Endothelial cell (in vitro differentiated cells): ENCODE data around the gene ITPKC. TPM values are rescaled to one million over a fixed set of nuclear protein-coding genes. Genes with fewer than 3 reads are reported as not detected.

Experiments used
- DNase-seq: peaks from one replicate; pipeline ENCODE4 v3.0.0; 2021; ENCODE audit warnings: low spot score
- H3K27ac Mint-ChIP-seq: one replicate; pipeline ENCODE4 v1.8.0; 2021; ENCODE audit warnings: mixed read lengths, inconsistent platforms; ENCODE audit not compliant: unreplicated experiment
- H3K27me3 Mint-ChIP-seq: one replicate; pipeline ENCODE4 v1.8.0; 2021; ENCODE audit warnings: mild to moderate bottlenecking, moderate library complexity, mixed read lengths, inconsistent platforms; ENCODE audit not compliant: unreplicated experiment
- H3K36me3 Mint-ChIP-seq: one replicate; pipeline ENCODE4 v1.8.0; 2021; ENCODE audit warnings: mild to moderate bottlenecking, low read depth, mixed read lengths, inconsistent platforms; ENCODE audit not compliant: unreplicated experiment
- H3K4me1 Mint-ChIP-seq: one replicate; pipeline ENCODE4 v1.8.0; 2021; ENCODE audit warnings: mild to moderate bottlenecking, mixed read lengths, inconsistent platforms; ENCODE audit not compliant: unreplicated experiment
- H3K4me3 Mint-ChIP-seq: one replicate; pipeline ENCODE4 v1.8.0; 2021; ENCODE audit warnings: mild to moderate bottlenecking, mixed read lengths, inconsistent platforms; ENCODE audit not compliant: unreplicated experiment
- H3K9me3 Mint-ChIP-seq: one replicate; pipeline ENCODE4 v1.8.0; 2021; ENCODE audit warnings: mixed read lengths, inconsistent platforms; ENCODE audit not compliant: unreplicated experiment
- total RNA-seq: library from RNA; stranded (reverse); fragmentation: NEBNext Ultra II Directional; extraction: Animal tissue kit (Norgen Biotek cat#: 25700); gene quantifications from one replicate; pipeline ENCODE4 v1.2.1, GENCODE V29; 2021; ENCODE audit not compliant: unreplicated experiment
- TF ChIP-seq, protein P1 (sequence below): fragments of 200-600 bp; sonication (generic); IDR thresholded peaks from one replicate; pipeline ENCODE4 v1.5.0; 2021; ENCODE audit warnings: antibody characterized with exemption; ENCODE audit not compliant: unreplicated experiment

Gene ITPKC
- total RNA-seq, 1 donor from 2014 or later: 12.1 TPM

DNA sequence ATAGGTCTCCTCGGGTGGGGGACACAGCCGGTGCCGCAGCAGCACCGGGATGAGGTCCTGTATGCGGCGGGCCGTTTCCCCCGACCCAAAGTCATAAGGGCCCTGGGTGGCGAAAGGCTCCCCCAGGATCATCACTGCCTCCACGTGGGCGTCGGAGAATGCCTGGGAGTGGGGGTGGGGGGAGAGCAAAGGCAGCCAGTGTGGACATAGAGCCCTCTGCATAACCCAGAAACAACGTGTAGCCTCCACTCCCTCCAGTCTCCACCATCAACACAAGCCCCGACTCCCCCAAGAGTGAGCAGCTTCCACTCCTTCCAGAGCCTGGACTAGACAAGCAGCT lies 24.7 kb upstream of the ITPKC start:
- Mint-ChIP-seq H3K27me3 (peaks cover 12% of the 10 kb centered on the region), H3K27ac (no peak overlapping the region), H3K4me1 (no peaks in the 10 kb centered on the region), H3K4me3 (peak overlapping the region; percentile 23), H3K36me3 (peaks cover 3% of the 10 kb centered on the region), H3K9me3 (no peaks in the 10 kb centered on the region)
- TF ChIP-seq, protein P1, sequence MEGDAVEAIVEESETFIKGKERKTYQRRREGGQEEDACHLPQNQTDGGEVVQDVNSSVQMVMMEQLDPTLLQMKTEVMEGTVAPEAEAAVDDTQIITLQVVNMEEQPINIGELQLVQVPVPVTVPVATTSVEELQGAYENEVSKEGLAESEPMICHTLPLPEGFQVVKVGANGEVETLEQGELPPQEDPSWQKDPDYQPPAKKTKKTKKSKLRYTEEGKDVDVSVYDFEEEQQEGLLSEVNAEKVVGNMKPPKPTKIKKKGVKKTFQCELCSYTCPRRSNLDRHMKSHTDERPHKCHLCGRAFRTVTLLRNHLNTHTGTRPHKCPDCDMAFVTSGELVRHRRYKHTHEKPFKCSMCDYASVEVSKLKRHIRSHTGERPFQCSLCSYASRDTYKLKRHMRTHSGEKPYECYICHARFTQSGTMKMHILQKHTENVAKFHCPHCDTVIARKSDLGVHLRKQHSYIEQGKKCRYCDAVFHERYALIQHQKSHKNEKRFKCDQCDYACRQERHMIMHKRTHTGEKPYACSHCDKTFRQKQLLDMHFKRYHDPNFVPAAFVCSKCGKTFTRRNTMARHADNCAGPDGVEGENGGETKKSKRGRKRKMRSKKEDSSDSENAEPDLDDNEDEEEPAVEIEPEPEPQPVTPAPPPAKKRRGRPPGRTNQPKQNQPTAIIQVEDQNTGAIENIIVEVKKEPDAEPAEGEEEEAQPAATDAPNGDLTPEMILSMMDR: no peak
- DNase-seq: no peak

DNA sequence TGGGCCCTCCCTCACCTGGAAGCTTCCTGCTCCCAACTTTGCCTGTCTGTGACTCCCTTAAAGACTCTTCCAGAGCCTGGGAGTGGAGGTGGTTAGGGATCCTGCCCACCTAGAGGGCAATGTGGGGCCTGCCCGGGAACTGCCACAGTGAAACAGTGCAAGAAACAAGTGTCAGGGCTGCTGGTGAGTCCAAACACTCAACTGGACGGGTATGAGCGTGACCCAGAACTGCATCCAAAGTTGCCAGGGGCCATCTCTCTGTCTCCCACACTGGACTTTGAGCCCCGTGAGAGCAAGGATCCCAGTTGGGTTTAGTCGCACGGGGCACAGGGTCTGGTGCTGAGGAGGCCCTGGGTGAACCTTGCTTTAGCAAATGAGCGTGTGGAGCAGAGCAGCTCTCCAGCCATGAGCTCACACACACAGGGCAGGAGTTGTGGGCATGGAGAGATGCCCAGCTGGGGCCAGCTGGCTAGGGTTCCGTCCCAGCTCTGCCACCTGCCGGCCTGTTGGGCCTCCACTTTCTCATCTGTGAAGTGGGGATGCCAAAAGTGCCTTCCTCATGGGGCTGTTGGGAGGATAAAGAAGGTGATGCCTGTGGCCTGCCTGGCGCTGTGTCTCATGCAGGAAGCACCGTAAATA lies 23.6 kb upstream of the ITPKC start:
- no peaks in the 10 kb centered on the region for H3K9me3 Mint-ChIP-seq
- H3K27ac Mint-ChIP-seq: no peak overlapping the region
- no peak for DNase-seq
- peaks cover 3% of the 10 kb centered on the region for H3K36me3 Mint-ChIP-seq
- TF ChIP-seq, protein P1: no peak
- H3K4me1 Mint-ChIP-seq: no peaks in the 10 kb centered on the region
- H3K27me3 Mint-ChIP-seq: peaks cover 12% of the 10 kb centered on the region
- no peak overlapping the region for H3K4me3 Mint-ChIP-seq

DNA sequence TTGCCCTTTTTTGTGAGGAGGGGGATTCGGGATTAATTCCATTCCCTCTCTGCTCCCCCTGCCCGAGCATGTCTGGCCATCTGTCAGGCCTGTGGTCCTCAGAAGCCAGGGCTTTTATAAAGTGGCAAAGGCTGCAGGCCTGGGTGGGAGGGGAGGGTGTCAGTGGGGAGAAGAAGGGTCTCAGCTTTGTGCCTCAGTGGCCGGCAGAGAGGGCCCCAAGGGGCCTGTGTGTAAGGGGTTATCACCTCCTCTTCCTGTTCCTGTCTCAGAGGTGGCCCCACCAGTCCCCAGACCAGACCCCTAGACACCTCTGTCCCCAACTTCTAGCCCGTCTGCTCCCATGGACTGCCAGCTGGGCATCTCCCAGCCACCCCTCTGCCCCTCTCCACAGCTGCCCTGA lies 23.0 kb upstream of the ITPKC start:
- Mint-ChIP-seq H3K36me3 (peaks cover 3% of the 10 kb centered on the region), H3K4me3 (no peak overlapping the region), H3K4me1 (no peaks in the 10 kb centered on the region), H3K27ac (peak overlapping the region; percentile 13), H3K27me3 (peaks cover 12% of the 10 kb centered on the region), H3K9me3 (no peaks in the 10 kb centered on the region)
- TF ChIP-seq, protein P1: no peak
- DNase-seq: no peak

DNA sequence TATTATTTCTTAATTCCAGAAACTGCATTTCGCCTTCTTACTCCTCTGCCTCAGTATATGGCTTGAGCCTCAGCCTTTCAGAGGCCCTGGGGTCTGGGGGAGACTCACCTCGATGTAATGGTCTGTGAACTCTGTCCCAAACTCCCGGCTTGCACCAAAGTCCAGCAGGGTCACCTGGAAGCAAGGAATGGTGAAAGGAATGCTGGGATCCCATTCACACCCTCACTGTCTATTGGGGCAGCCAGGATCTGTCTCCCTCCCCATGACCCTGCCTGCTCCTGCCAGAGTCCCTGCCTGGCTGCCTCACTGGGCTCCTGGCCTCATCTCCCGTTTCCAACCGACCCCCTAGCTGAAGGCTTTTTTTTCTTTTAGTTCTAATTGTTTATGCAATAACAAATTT lies 21.0 kb upstream of the ITPKC start:
- Mint-ChIP-seq H3K4me3 (no peak overlapping the region), H3K9me3 (no peaks in the 10 kb centered on the region)
- no peak for DNase-seq

DNA sequence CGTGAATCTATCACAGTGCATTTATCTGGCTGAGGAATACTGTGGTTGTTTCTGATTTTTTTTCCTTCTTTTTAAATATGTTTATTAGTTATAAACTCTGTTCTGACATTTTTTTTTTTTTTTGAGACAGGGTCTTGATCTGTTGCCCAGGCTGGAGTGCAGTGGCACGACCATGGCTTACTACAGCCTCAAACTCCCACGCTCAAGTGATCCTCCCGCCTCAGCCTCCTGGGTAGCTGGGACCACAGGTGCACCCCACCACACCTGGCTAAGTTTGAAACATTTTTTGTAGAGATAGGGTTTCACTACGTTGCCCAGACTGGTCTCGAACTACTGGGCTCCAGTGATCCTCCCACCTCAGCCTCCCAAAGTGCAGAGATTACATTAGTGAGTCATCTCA lies 19.9 kb upstream of the ITPKC start:
- Mint-ChIP-seq H3K4me1 (no peaks in the 10 kb centered on the region), H3K27ac (no peak overlapping the region), H3K36me3 (peaks cover 4% of the 10 kb centered on the region), H3K9me3 (no peaks in the 10 kb centered on the region), H3K4me3 (no peak overlapping the region), H3K27me3 (peaks cover 13% of the 10 kb centered on the region)
- no peak for DNase-seq
- TF ChIP-seq, protein P1: no peak

More for the DNA sequence above, 21.0 kb upstream of the ITPKC start:
- H3K27me3 Mint-ChIP-seq: peaks cover 13% of the 10 kb centered on the region
- TF ChIP-seq, protein P1: no peak
- H3K27ac Mint-ChIP-seq: no peak overlapping the region
- no peaks in the 10 kb centered on the region for H3K4me1 Mint-ChIP-seq
- H3K36me3 Mint-ChIP-seq: peaks cover 3% of the 10 kb centered on the region
